ENCODE results near the gene CBX6. TPM values are rescaled to one million over a fixed set of nuclear protein-coding genes. Genes with fewer than 3 reads are reported as not detected.

CBX6 gene
- 27.6 and 40.1 TPM in 2 replicates for total RNA-seq

GRCh38 chr22:38872172-38872830 is at the start of gene CBX6:
CBX6 (minus strand) TSS chr22:38872216; CDS start chr22:38872190, 26 bp downstream.

GRCh38 chr22:38843657-38844314 is 28.2 kb downstream of the CBX6 start, which contains the start of gene NPTXR:
NPTXR (minus strand) TSS chr22:38844028.

Other genes with a start within 250 kb of the CBX6 start
- gene FAM227A, start 215.8 kb downstream of the CBX6 start, total RNA-seq = 1.6 and 2.1 TPM in 2 replicates
- 16.2 and 23.5 TPM in 2 replicates for gene CBY1, start 215.6 kb downstream of the CBX6 start, total RNA-seq
- gene TOMM22, start 190.3 kb downstream of the CBX6 start, total RNA-seq = 63.0 and 73.4 TPM in 2 replicates
- 39.8 and 40.2 TPM in 2 replicates for gene JOSD1, start 171.3 kb downstream of the CBX6 start, total RNA-seq
- gene GTPBP1, start 166.3 kb downstream of the CBX6 start, total RNA-seq = 18.6 and 26.4 TPM in 2 replicates
- gene SUN2, start 116.2 kb downstream of the CBX6 start, total RNA-seq = 42.7 and 48.8 TPM in 2 replicates
- gene DNAL4, start 78.1 kb downstream of the CBX6 start, total RNA-seq = 17.2 and 21.4 TPM in 2 replicates
- 0.14 and 0.46 TPM in 2 replicates for gene NPTXR, start 28.2 kb downstream of the CBX6 start, total RNA-seq
- gene APOBEC3A, start 85.4 kb upstream of the CBX6 start, total RNA-seq = not detected in 2 replicates
- 0.37 and 0.43 TPM in 2 replicates for gene APOBEC3B, start 110.1 kb upstream of the CBX6 start, total RNA-seq
- 5.6 and 7.5 TPM in 2 replicates for gene APOBEC3C, start 142.0 kb upstream of the CBX6 start, total RNA-seq
- 1.1 and 1.3 TPM in 2 replicates for gene APOBEC3D, start 148.9 kb upstream of the CBX6 start, total RNA-seq
- gene APOBEC3F, start 168.6 kb upstream of the CBX6 start, total RNA-seq = 5.5 and 7.1 TPM in 2 replicates
- gene APOBEC3G, start 205.1 kb upstream of the CBX6 start, total RNA-seq = 11.6 and 15.1 TPM in 2 replicates
- gene APOBEC3H, start 225.0 kb upstream of the CBX6 start, total RNA-seq = 0.18 and 0.28 TPM in 2 replicates